ENCODE results near the gene SS18L1.

Gene SS18L1

DNA sequence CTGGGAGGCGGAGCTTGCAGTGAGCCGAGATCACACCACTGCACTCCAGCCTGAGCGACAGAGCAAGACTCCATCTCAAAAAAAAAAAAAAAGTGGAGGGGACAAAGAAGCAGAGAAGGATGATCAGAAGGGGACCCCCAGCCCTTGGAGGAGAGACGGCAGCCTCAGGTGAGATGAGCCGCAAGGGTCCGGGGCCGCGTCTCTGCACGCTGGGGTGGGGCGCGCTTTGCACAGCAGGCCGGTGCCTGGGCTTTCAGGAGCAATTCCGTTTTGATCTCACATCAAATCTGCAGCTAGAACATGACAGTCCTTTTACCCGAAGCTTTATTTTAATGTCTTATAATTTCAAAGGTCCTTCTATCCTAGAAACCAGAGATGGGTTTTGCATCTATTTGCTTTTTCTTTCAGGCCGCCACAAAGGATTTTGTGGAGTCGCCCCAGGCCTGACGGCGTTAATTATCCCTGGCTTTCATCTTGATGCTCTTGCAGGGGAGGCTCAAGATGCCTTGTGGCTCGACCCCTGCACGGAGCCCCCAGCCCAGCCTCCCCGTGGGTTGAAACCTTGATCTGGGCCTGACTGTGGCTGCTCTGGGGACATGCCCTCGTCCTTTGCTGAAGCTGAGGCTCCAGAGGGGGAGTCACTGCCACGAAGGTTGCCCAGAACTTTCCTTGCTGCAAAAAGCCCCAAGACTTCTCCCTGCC is 59.3 kb downstream of the SS18L1 start:
- Histone ChIP-seq H3K36me3 (ENCODE audit: insufficient read depth) (no peaks in the 10 kb centered on the region; the same call in 1 of the 2 replicates), H3K27me3 (ENCODE audit: insufficient read depth, low read depth) (no peaks in the 10 kb centered on the region), H3K9ac (no peak overlapping the region), H3K4me3 (IDR thresholded peaks at IDR 0.05; ENCODE audit: insufficient read depth, low read depth, low read length) (no peak overlapping the region), H4K20me1 (ENCODE audit: insufficient read depth) (no peaks in the 10 kb centered on the region), H3K4me2 (no peak overlapping the region), H3K4me1 (ENCODE audit: low read depth, poor library complexity, severe bottlenecking) (no peaks in the 10 kb centered on the region), H3K79me2 (ENCODE audit: insufficient read depth, low read depth) (no peaks in the 10 kb centered on the region), H2AFZ (ENCODE audit: low read depth) (no peak overlapping the region), H3K27ac (no peak overlapping the region)
- TF ChIP-seq, protein P1, sequence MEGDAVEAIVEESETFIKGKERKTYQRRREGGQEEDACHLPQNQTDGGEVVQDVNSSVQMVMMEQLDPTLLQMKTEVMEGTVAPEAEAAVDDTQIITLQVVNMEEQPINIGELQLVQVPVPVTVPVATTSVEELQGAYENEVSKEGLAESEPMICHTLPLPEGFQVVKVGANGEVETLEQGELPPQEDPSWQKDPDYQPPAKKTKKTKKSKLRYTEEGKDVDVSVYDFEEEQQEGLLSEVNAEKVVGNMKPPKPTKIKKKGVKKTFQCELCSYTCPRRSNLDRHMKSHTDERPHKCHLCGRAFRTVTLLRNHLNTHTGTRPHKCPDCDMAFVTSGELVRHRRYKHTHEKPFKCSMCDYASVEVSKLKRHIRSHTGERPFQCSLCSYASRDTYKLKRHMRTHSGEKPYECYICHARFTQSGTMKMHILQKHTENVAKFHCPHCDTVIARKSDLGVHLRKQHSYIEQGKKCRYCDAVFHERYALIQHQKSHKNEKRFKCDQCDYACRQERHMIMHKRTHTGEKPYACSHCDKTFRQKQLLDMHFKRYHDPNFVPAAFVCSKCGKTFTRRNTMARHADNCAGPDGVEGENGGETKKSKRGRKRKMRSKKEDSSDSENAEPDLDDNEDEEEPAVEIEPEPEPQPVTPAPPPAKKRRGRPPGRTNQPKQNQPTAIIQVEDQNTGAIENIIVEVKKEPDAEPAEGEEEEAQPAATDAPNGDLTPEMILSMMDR (conservative IDR thresholded peaks at IDR 0.05; ENCODE audit: low read depth, low read length) = no peak

DNA sequence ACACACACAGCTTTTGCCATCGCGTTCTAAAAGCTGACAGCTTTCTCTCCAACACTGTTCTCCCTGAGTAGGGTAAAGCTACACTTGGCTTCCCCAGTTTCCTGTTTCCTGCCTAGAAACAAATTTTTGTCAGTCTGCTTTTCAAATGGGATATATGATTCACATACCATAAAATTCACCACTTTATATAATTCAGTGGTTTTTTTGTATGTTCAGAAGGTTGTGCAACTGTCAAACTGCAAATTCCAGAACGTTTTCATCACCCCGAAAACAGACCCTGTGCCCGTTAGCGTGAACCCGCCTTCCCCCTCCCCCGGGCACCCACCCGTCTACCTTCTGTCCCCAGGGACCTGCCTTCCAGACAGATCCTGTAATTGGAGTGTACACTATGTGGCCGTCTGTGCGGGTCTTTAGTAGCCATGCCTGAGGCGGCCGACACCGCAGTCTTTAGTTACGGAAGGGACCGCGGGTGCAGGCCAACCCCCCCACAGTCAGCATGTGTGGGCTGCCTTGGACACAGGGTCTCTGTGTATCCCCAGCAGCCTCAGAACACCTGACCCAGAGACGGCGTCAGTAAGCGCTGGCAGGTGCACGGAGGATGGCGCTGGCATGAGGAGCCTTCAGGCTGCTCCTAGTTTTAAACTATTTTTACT is 59.9 kb downstream of the SS18L1 start:
- no peak overlapping the region for H3K4me3 ChIP-seq (IDR thresholded peaks at IDR 0.05; ENCODE audit: insufficient read depth, low read depth, low read length)
- no peak overlapping the region for H2AFZ ChIP-seq (ENCODE audit: low read depth)
- TF ChIP-seq, protein P1 (conservative IDR thresholded peaks at IDR 0.05; ENCODE audit: low read depth, low read length) = no peak
- H3K9ac ChIP-seq = no peak overlapping the region
- H3K4me2 ChIP-seq = no peak overlapping the region
- H3K27me3 ChIP-seq (ENCODE audit: insufficient read depth, low read depth) = no peaks in the 10 kb centered on the region
- no peaks in the 10 kb centered on the region for H3K79me2 ChIP-seq (ENCODE audit: insufficient read depth, low read depth)
- no peak overlapping the region for H3K27ac ChIP-seq
- H4K20me1 ChIP-seq (ENCODE audit: insufficient read depth) = no peaks in the 10 kb centered on the region
- H3K36me3 ChIP-seq (ENCODE audit: insufficient read depth) = no peaks in the 10 kb centered on the region
- no peaks in the 10 kb centered on the region for H3K4me1 ChIP-seq (ENCODE audit: low read depth, poor library complexity, severe bottlenecking)

DNA sequence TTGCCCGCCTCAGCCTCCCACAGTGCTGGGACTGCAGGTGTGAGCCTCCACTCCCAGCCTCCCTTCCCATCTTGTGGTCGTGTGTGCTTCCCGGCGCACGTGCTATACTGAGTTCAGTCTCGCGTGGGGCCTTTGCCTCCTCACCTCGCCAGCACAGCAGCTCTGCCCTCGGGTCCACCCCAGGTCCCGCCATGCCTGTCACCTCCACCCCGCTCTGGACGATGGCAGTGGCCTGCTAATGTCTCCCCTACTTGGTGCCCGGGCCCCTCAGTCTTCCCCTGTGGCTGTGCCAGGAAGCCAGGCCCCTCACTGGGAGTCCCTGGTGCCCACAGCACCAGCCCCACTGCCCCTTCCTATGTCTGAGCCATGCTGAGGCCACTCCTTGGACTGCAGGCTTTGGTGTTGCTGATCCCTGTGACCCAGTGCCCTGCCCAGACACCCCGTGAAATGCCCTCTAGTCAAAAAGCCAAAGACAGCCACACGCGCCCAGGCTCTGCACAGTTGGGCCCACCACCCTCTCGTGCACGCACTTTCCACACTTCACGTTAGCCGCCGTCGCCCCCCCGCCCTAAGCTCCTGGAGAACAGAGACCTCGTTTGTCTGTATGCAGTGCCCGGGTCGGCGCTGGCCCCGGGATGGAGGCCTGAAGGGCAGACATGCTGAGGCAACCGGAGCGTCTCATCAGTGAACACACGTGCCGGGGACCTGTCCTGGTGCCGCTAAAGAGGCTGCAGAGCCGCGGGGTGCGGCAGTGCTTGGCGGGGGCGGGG is 62.2 kb downstream of the SS18L1 start:
- Histone ChIP-seq H3K9ac (no peak overlapping the region), H3K27me3 (ENCODE audit: insufficient read depth, low read depth) (peaks cover 16% of the 10 kb centered on the region), H3K27ac (no peak overlapping the region), H3K79me2 (ENCODE audit: insufficient read depth, low read depth) (no peaks in the 10 kb centered on the region), H4K20me1 (ENCODE audit: insufficient read depth) (no peaks in the 10 kb centered on the region), H3K4me3 (IDR thresholded peaks at IDR 0.05; ENCODE audit: insufficient read depth, low read depth, low read length) (no peak overlapping the region), H3K4me1 (ENCODE audit: low read depth, poor library complexity, severe bottlenecking) (no peaks in the 10 kb centered on the region), H3K4me2 (no peak overlapping the region), H2AFZ (ENCODE audit: low read depth) (no peak overlapping the region), H3K36me3 (ENCODE audit: insufficient read depth) (no peaks in the 10 kb centered on the region)
- TF ChIP-seq, protein P1 (conservative IDR thresholded peaks at IDR 0.05; ENCODE audit: low read depth, low read length) = no peak

DNA sequence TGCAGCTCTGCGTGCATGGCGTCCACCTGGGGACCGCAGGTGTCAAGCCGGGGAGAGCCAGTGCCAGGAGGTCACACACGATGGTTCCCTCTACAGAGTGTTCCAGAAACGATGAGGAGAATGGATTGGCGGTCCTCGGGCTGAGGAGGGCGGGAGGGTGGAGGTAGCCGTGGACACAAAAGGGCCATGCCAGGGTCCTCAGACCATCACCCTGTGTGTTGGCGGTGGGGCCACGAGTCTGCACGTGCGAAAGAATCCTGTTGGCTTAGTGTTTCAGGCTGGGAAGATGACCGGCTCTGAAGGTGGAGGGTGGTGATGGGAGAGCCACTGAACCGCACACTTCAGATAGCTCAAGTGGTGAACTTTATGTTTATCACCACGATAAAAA is 62.8 kb downstream of the SS18L1 start:
- no peak overlapping the region for H3K27ac ChIP-seq
- no peaks in the 10 kb centered on the region for H3K79me2 ChIP-seq (ENCODE audit: insufficient read depth, low read depth)
- no peaks in the 10 kb centered on the region for H3K4me1 ChIP-seq (ENCODE audit: low read depth, poor library complexity, severe bottlenecking)
- H4K20me1 ChIP-seq (ENCODE audit: insufficient read depth) = no peaks in the 10 kb centered on the region
- no peak overlapping the region for H3K4me2 ChIP-seq
- no peak overlapping the region for H3K9ac ChIP-seq
- no peak overlapping the region for H3K4me3 ChIP-seq (IDR thresholded peaks at IDR 0.05; ENCODE audit: insufficient read depth, low read depth, low read length)
- TF ChIP-seq, protein P1 (conservative IDR thresholded peaks at IDR 0.05; ENCODE audit: low read depth, low read length) = no peak
- no peaks in the 10 kb centered on the region for H3K36me3 ChIP-seq (ENCODE audit: insufficient read depth)
- peaks cover 22% of the 10 kb centered on the region for H3K27me3 ChIP-seq (ENCODE audit: insufficient read depth, low read depth)
- H2AFZ ChIP-seq (ENCODE audit: low read depth) = no peak overlapping the region

Data from KMS-11 (cell line).